AG08395 (cell line): ENCODE data around the gene PDE11A.
"Not testable (repeated sequence)": the region's sequence is repeated elsewhere in the genome, so short reads cannot be mapped to it uniquely, and the experiment has no call there.

Experiments
- DNase-seq: peaks from one replicate; pipeline ENCODE4 v3.0.0; 2012; ENCODE audit warnings: mixed read lengths, low spot score

The PDE11A gene

GRCh38 chr2:178074123-178075005 lies 1.8 kb upstream of the PDE11A start:
- DNase-seq, result no peak

- no peak for DNase-seq
These were observed 586 bp downstream of the PDE11A start for GRCh38 chr2:178072000-178072382.

- DNase-seq, result peak; percentile 6
These were observed 1.8 kb downstream of the PDE11A start for GRCh38 chr2:178070824-178071223.

GRCh38 chr2:178069551-178069950 lies 3.0 kb downstream of the PDE11A start:
- DNase-seq, result no peak

- no peak for DNase-seq
These were observed 3.6 kb downstream of the PDE11A start for GRCh38 chr2:178068823-178069454.

- DNase-seq, result peak; percentile 12
These were observed 5.5 kb downstream of the PDE11A start for GRCh38 chr2:178066890-178067669.

GRCh38 chr2:178066324-178066723 lies 6.3 kb downstream of the PDE11A start:
- no peak for DNase-seq

GRCh38 chr2:178059681-178060080 lies 12.9 kb downstream of the PDE11A start:
- no peak for DNase-seq

GRCh38 chr2:178059111-178059510 lies 13.5 kb downstream of the PDE11A start:
- DNase-seq, result no peak

- DNase-seq, result no peak
These were observed 15.3 kb downstream of the PDE11A start for GRCh38 chr2:178057179-178057680.

GRCh38 chr2:178056345-178056744 lies 16.2 kb downstream of the PDE11A start:
- DNase-seq, result no peak

- not testable (repeated sequence) for DNase-seq
These were observed 21.3 kb downstream of the PDE11A start for GRCh38 chr2:178051257-178051656.

GRCh38 chr2:178047391-178047790 lies 25.2 kb downstream of the PDE11A start:
- DNase-seq, result no peak

- DNase-seq, result no peak
These were observed 27.7 kb downstream of the PDE11A start for GRCh38 chr2:178044836-178045235.

- DNase-seq, result no peak
These were observed 29.3 kb downstream of the PDE11A start for GRCh38 chr2:178043266-178043665.

- not testable (repeated sequence) for DNase-seq
These were observed 39.0 kb downstream of the PDE11A start for GRCh38 chr2:178033583-178033982.

GRCh38 chr2:178029342-178029741 lies 43.2 kb downstream of the PDE11A start:
- no peak for DNase-seq

GRCh38 chr2:178025551-178026185 lies 46.9 kb downstream of the PDE11A start:
- DNase-seq, result no peak

GRCh38 chr2:178018141-178018540 lies 54.4 kb downstream of the PDE11A start:
- no peak for DNase-seq

- DNase-seq, result no peak
These were observed 56.0 kb downstream of the PDE11A start for GRCh38 chr2:178016612-178017011.

GRCh38 chr2:178012639-178013038 lies 59.9 kb downstream of the PDE11A start:
- no peak for DNase-seq

- no peak for DNase-seq
These were observed 62.8 kb downstream of the PDE11A start for GRCh38 chr2:178009813-178010212.
